NCI-H2171 treated with DMSO at 0.1 percent for 48 hours (cell line): Measurements from ENCODE around the gene CPA3.
A peak's percentile ranks its signal among the peaks of the same experiment; 100 is the strongest.

Source experiments
- DNase-seq: peaks from one replicate; lab custom pipeline; 2025; lab: John Stamatoyannopoulos, UW

CPA3 gene

GRCh38 chr3:148916132-148916531 is 51.0 kb downstream of the CPA3 start:
- no peak for DNase-seq

GRCh38 chr3:148922467-148922866 is 57.4 kb downstream of the CPA3 start:
- no peak for DNase-seq

GRCh38 chr3:148923592-148923991 is 58.5 kb downstream of the CPA3 start:
- no peak for DNase-seq

GRCh38 chr3:148924562-148924961 is 59.5 kb downstream of the CPA3 start:
- DNase-seq, result no peak

GRCh38 chr3:148925845-148926244 is 60.7 kb downstream of the CPA3 start:
- DNase-seq, result no peak

- no peak for DNase-seq
These were observed 65.7 kb downstream of the CPA3 start for GRCh38 chr3:148930752-148931151.

GRCh38 chr3:148931574-148931973 is 66.5 kb downstream of the CPA3 start:
- DNase-seq, result no peak

GRCh38 chr3:148932972-148933371 is 67.9 kb downstream of the CPA3 start:
- peak; percentile 12 for DNase-seq

- no peak for DNase-seq
These were observed 72.6 kb downstream of the CPA3 start for GRCh38 chr3:148937467-148938255.

- no peak for DNase-seq
These were observed 73.2 kb downstream of the CPA3 start for GRCh38 chr3:148938306-148938705.

- no peak for DNase-seq
These were observed 73.8 kb downstream of the CPA3 start for GRCh38 chr3:148938936-148939335.

- no peak for DNase-seq
These were observed 75.9 kb downstream of the CPA3 start for GRCh38 chr3:148940983-148941382.

- peak; percentile 78 for DNase-seq
These were observed 78.6 kb downstream of the CPA3 start for GRCh38 chr3:148943506-148944205.

GRCh38 chr3:148945116-148945515 is 80.0 kb downstream of the CPA3 start:
- DNase-seq, result no peak
